Activated effector memory CD4-positive, alpha-beta T cell treated with anti-CD3 and anti-CD28 coated beads, Interleukin-2, amount 50 U/mL, for 16 hours (primary cell): ENCODE results near the gene CARMIL1.

Experiments
- DNase-seq: peaks from one replicate; pipeline ENCODE4 v3.0.0-alpha.2; 2020

Gene CARMIL1

DNA sequence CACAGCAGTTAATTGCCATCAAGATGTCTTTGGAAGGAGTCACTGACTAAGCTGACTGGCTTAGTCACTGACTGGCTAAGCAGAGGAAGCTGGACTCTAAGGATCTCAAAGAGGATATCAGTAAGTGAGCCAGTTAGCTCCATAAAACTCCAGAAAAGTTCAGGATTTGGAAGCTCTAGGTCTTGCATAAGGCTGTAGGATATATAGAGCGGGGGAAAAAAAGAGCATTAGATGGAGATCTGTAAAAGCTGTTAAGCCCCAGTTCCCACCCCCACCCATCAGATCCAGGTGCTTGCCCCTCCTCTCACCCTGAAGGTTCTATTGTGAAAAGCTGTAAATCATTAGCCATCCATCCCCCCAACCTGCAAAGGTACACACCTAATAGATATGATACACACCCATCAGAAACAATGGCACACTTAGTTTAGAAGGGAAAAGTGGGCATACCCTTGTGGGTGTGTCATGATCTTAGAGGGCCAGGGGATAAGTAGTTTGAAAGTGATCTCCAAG, 32.2 kb downstream of the CARMIL1 start:
- DNase-seq = no peak

DNA sequence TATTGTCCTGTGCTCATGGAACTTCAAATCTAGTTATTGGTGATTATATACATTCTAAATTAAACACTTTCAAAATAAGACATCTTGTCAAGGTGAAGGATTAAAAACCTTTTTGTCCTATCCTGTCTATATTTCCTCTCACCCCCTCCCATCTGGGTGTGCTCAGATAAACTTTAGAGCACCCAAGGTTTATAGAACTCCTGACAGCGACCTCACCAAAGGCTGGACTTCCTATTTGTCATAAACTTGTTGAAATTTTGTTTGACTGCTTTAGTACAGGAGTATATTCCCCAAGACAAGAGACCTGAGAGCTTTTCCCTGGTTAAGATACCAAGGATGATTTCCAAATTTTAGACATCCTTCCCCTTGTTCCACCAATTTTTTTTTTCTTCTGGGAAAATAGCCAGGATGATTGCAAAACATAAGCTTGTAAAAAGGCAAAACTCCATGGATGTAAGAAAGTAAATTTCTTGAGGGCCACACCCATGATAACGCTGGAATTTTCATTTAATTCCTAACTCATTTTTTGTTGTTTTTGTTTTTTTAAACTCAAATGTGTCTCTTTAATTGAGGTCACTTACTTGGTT, 33.0 kb downstream of the CARMIL1 start:
- DNase-seq = no peak

DNA sequence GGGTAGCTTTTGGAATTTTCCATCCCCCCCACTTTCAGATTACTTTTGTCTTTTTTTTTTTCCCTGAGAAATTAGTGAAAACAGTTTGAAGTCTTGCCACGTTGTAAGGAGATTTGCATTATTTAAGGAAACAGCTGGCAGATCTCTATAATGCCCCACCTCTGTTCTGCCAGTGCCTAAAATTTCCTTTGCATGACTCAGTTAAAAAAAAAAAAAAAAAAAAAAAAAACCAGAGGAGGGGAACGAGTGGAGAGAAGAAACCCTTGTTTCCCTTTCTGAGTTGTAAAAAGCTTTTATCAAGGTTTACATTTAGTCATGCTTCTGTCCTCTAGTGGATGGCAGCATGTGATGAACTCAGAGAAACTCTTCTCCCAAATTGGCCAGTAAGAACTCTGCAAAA, 33.5 kb downstream of the CARMIL1 start:
- DNase-seq = no peak

DNA sequence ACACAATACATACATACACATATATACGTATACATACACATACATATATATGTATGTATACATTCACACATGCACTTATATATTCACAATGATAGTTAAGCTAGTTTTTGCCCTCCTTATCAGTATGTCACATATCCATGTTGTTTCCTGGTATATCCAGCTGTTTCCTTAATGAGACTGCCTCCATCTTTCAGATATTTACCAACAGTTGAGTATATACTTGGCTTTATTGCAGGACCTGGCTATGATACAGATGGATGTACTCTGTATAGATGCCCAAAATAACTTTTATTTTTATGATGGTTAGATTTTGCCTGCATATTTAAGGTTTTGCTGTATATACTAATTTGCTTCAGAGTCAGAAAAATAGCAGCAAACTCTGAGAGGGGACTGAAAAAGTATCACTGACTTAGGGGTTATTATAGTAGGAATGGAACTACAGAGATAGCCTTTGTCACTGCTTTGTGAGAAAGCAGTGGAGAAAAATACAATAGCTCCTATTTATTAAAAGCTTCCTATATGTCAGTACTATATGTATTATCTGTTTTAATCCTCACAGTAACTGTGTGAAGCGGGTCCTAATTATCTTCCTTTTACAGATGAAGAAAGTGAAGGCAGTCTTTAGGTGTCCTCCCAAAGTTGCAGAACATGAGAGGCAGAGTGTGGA, 35.5 kb downstream of the CARMIL1 start:
- no peak for DNase-seq

DNA sequence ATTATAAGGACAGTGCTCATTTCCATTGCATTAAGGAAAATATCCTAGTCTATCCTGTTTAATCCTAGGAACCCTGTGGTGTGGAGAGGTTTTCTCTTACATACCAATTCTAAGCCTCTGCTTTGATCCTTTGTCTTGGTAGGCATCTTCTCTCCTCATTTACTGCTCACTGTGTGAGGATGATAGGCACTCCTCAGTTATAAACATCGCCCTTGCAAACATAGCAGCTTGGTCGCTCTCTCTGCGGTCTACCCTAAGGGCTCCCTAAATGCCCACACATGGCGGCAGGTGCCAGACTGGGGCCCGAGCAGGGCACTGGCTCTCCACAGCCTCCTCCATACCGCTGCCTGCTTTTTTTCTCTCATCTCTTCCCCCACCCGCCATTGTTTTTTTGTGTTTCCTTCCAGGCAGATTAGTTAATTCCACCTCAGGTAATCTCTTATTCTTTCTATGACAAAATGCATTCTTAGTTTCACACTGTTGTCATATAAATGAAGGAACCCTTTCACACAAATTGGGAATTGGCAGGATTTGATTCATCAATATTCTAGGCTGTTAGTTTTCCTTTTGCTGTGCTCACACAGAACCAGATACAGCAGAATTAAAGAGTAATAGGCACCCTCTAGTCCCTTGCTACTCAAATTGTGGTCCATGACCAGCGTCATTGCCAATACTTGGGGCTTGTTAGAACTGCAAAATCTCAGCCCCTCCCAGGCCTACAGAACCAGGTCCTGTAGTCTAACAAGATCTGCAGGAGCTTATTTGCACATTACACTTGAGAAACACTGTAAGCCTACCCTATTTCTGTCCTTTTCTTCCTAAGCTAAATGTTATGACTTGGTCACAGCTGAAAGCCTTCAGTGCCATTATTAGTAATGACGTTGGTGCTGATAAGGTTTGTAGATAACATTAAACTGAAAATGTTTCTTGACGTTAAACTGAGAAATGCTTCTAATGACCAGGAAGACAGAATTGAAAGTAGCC, 36.3 kb downstream of the CARMIL1 start:
- DNase-seq = no peak

DNA sequence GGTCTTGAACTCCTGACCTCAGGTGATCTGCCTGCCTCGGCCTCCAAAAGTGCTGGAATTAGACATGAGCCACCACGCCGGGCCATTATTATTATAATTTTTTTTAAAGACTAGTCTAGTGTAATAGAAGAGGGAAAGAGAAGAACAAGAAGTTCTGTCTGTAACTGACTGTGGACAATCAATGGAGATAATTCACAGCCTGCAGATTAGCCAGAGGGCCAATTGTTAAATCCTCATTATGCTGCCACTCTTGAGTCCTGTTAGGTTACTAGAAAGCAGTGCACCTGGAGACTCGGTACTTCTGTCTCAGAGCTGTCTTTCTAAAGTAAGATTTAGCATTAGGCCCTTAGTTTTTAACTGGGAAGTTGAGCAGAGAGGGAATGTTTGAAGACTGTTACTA, 37.5 kb downstream of the CARMIL1 start:
- DNase-seq = no peak

DNA sequence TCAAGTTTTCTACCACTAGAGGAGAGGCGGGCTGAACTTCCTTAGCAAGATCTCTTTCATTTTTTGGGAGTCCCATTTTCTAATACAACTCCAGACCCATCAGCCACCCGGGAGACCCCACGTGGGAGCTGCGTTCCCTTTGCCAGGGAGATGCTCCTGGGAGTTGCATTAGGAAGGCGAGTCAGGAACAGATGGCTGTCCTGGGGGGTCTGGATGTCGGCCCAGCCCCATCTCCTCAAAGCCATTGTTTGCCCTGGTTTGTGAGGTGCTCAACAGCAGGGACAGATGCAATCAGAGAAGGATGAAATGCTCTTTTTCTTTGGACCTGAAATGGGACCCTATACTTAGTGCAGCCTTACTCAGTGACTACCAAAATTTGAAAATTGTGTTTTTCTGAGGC, 39.4 kb downstream of the CARMIL1 start:
- DNase-seq = no peak

DNA sequence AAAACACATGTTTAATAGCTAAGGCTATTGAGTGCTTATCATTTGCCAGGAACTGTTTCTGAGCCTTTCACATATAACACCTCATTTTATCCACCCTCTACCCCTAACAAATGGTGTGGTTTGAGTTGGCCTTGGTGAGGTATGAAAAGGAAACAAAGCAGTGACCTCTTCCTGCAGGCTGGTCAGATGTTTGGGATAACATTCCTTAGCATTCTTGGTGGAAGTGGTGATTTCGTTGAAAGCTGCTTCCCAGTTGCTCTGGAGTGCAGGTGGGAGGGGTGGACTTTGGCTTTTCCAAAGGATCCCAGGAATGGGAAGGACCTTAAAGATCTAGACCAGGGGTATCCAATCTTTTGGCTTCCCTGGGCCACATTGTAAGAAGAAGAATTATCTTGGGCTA, 41.3 kb downstream of the CARMIL1 start:
- DNase-seq = no peak

DNA sequence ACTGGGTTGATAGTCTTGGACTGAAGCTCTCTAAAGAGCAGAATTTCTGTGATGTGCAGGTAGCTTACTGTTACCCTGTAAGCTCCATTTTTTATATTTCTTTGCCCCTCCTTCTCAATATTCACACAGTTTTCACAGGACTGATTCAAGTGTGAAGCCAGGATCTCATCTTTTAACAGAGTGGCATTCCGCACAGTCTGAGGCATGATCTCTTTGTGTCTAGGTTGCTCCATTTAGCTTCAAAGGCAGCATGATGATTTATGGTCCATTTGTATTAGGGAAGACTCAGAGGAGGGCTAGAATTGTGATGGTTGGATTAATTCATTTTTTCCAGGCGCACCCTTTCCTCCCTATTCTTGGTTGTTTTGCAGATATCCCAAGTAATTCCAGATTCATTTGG, 43.5 kb downstream of the CARMIL1 start:
- DNase-seq = no peak

DNA sequence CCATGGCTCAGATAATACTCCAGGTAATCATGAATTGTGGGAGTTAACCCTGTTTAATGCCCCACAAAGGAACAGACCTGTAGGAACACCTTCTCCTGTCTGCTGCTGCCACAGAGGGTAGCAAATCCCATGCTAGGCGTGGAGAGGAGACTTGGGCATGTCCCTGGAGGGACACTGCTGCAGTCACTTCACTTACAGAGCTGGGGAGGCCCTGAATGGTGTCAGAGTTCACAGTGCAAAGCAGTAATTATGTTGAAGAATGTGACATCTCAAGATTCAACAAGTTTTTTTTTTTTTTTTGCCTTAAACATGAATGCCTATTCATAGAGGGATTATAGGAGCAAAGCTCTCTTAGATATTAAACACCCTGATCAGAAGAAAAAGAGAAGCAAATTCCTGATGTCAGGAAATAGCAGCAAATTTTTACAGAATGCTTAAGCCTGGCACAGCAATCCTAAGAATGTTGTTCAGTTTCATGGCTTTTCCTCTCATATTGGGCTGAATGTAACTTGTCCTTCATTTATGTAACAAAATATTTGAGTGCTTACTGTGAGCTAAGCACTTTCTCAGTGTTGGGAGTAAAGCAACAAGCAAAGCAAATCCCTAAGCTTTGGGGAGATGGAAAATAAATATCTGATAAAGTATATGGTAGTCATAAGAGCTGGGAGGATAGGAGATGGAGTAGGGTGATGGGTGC, 45.0 kb downstream of the CARMIL1 start:
- DNase-seq = no peak

DNA sequence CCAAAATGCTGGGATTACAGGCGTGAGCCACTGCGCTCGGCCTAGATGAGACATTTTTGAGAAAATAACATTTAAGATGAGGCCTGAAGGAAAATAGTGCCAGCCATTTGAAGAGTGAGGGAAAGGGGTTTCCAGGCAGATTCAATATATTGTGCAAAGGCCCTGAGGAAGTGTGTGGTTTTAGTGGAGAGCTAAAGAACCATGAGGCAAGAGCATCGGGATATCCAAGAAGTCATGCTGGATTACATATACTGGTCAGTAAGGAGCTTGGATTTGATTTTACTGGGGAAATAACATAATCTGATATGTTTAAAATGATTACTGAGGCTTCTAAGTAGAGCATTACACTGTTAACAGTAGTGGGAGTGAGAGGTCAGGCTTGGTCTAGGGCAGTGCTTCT, 47.0 kb downstream of the CARMIL1 start:
- no peak for DNase-seq

DNA sequence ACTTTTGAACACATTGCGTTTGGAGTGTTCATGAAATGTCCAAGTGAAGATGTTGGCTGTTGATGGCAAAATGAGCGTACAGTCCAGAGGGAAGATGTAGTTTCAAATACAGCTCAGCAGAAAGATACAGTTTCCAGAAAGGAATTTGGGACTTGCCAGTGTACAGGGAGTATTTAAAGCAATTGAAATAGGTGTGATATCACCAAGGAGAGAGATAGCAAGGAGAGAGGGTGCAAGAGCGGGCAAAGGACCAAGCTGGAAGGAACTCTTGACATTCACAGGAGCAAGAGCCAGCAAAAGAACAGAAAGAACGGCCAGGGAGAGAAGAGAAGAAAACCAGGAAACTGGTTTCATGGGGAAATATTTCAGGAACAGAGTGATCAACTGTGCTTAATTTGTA, 47.8 kb downstream of the CARMIL1 start:
- DNase-seq = no peak

DNA sequence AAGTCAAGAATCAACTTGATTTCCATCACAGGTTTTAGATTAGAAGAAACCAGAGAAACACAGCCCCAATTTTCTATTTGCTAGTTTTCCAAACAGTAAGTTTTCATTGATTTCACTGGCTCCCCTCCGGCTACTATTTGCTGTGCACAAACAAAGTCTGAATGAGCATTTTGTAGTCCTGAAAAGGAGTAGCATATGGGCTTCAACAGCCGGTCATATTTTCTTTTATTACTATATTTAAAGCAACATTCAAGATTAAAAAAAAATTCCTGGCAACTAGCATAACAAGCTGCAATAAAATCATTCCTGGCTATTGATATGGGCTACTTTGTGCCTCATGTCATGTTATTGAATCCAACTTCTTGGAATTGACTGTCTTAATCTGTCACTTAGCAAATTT, 48.3 kb downstream of the CARMIL1 start:
- DNase-seq = no peak

DNA sequence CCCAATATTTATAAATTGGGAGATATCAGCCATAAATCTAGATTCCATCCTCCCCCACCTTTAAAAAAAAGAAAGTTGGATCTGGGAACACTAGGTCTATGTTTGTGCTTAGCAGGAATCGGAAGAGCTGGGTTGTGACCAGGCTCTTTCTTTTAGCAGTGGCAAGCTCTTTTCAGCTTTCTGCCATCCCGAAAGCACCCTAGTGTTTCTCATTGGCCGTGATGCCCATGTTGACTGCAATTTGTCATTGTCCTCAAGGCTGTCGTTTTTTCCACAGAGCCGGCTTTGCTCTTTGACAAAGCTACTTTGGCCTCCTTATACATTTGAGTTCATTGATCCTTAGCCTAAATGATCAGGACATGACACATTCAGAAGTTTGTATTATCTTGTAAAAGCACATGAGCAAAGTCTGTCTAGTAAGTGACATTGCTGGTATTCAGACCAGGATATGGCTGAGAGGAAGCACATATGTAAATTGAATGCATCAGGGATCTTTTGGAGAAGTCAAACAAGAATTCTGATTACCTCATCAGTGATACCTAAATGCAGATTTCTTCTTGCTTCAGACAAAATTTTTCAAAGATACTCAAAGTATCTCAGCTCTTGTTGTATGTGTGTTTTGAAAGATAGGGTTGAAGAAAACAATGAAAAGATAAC, 50.1 kb downstream of the CARMIL1 start:
- DNase-seq = no peak

DNA sequence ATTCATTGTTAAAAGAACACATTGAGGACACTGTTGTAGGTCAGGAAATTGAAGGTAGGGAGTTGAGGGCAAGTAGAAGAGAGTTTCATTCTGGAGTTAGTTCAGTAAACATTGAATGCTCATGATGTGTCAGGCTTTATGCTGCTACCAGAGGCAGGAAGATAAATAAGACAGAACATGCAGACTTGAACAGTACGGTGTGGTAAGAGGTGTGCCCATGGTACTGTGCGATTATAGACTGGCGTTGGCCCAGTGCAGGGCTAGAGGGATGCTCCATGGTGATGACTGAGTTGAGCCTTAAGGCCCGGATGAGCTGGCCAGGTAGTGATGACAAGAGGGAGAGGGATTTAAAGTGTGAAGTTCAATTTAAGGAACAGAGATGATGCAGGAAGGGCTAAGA, 50.8 kb downstream of the CARMIL1 start:
- DNase-seq = no peak

DNA sequence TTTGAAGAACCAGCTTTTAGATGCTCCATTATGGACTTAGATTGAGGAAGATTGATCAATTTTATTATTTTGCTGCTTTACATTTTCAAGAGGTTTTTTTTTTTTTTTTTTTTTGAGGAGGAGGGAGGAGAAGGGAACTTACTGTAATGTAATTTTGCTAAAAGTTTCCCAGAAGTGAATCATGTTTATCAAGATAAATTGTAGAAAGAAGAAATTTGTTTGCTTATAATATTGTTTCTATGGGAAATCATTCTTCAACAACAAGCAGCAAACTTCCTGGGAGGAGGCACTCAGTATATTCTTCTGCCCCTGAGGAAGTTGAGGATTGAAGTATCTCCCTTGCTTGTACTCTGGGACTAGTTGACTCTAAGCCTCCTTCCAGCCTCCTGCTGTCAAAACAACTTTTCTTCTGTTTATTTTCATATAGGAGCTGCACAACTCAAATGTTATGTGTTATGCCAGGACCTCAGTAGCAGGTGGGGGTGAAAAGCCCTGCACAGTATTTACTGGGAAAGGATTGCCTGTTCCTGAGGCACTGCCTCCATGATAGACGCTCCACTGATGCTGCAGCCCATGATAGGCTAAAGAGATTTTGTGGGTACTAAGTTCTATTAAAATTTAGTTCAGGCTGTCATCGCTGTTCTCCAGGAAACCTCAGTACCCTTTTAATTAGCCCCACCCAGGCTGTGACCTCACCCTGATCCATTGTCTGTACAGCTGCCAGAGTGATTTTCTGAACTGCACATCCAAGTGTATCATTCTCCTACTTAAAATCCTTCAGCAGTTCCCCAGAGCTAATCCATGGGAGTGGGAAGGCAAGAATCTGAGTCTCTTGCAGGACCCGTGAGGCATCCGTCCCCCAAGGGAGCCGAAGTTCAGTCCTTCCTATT, 51.9 kb downstream of the CARMIL1 start:
- DNase-seq = no peak

DNA sequence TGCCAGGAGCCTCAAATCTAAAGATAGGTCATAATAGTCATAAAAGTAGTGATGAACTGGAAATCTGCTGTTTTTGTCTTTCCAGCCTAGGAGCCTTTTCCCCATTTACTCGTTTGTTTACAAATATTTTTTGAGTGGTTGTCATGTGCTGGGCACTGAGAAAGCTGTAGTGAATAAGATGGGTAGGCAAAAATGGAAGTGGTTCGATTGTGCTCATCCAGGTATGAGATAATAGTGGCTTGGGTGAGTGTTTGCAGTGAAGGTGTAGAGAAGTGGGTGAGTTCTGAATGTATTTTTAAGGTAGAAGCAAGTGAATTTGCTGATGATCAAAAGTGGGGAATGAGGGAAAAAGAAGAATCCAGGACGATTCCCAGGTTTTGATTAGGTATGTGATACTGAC, 53.0 kb downstream of the CARMIL1 start:
- no peak for DNase-seq

DNA sequence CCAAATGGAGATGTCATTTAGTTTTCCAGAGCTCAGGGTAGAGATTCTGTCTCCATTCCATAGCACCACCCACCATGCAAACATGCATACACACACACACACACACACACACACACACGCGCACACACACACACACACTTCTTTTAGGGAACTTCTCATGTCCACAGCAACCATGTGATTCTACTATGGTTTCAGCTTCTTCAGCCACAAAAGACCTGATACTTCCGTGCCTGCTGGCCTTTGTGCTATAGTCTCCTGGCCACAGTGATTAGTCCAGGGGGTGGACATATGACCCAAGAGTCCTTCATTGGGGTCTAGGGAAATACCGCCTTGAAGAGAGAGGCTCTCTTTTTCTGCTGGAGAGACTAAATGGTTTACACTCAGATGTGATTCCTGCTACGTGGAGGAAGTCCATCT, 53.5 kb downstream of the CARMIL1 start:
- no peak for DNase-seq

DNA sequence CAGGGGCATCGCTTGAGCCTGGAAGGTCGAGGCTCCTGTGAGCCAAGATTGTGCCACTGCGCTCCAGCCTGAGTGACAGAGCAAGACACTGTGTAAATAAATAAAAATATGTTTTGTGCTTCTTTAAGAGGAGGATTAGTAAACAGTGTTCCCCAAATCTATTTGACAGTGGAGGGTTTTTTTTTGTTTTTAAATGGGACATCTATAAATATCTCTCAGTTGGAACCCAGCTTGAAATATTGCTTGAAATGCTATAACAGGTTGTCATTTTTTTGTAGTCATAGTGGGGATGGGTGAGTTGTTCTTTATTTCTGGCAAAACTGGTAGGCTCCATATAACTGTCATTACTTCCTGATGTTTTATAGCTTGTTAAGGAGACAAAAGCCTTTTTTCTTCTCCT, 54.3 kb downstream of the CARMIL1 start:
- no peak for DNase-seq

DNA sequence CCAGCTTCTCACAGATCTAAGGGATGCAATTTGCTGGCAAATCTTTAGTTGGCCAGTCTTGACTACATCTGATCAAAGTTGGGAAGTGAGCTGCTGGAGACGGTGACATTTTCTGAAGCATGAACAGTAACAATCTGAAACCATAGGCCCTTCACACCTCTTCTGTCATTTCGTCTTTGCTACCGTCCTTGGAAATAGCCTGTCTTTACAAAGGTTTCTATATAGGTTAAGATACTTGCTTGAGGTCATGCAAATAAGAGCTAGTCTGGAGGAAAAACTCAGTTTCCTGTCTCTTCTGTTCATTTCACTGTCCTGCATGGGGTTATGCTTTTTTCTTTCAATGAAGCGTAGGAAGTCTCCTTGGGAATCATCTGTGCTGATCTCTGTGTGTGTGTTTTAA, 55.6 kb downstream of the CARMIL1 start:
- DNase-seq = no peak

DNA sequence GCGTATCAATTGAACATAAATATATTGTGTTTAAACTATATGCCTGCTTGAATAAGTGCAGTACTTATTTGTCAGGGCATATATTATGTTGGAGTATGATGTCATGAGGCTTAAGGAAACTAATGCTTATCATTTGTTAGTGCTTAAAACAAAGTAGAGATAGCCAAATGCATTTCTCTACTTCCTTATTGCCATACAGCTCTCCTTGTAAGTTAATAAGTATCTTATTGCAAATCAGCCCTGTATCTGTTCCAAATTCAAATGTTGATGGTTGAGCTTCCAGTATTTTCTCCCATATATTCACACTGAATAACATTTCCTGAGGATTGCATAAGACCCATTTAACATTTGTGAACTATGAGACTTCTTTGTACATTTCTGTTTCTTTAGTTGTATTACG, 57.8 kb downstream of the CARMIL1 start:
- DNase-seq = no peak

DNA sequence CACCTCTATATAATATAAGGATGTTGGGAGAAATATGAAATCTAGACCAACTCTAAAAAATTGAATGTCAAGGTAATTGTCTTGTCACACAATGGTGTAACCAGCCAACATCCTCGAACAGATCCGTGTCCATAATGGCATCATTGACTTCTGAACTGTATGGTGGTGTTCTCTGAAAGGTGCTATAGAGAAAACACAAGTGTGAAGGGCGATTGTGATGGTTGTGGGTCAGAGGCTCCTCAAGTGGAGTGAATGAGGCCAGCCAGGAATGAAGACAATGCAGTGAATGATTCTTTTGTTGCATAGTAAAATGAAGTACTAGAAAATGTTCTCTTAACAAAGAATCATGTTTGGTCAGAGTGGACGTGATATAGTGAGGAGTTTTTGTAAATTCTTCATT, 58.3 kb downstream of the CARMIL1 start:
- DNase-seq = no peak
